Middle frontal gyrus (tissue), 1 donor: ENCODE measurements around the gene TPM4.
"Not testable (repeated sequence)": the region's sequence is repeated elsewhere in the genome, so short reads cannot be mapped to it uniquely, and the experiment has no call there.

Experiments used
- DNase-seq: peaks from one replicate; pipeline ENCODE4 v3.0.0-alpha.2; 2015; ENCODE audit warnings: low spot score; ENCODE audit errors: extremely low spot score

The TPM4 gene

DNA sequence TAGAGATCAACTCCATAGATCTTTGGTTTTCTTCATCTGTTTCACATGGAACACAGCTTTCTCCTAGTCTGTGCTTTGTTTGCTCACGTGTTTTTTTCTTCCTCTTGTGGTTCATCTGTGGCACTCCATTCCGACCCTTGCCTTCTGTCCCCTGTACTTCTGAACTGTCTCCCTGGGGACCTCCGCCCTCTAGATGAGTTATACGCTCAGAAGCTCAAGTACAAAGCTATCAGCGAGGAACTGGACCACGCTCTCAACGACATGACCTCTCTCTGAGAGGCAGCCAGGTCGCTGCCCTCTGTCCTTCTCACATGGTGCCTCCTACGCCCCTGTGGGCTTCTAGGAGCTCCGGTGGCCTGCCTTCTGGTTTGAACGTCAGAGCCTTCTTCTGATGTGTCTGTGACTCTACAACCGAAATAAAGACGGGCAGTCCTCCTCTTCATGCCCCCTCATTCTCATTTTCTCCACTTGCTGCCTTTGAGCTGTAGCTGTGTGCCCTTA is 18.8 kb downstream of the TPM4 start:
- no peak for DNase-seq

DNA sequence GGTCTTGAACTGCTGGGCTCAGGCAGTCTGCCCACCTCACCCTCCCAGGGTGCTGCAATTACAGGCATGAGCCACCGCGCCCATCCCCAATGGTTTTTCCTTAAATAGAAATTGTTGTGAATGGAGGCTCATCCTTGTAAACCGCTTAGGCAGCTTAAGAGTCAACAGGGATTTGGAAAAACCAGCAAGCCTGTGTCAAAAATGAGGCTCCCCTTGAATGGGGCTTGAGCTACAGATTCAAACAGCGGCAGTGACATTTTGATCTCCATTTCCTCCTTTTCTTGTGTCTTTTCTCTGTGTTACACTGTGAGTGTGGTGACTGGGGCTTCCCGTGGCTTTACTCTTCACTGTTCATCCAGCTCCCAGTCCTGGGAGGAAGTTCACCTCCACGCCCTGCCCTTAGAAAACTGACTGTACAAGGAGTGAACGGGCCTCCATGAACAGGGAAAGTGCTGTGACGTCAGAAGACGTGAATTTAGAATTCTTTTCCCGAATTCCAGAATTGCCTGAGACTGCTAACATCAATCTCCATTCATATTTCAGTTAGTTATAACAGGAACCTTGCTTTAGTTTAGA is 20.1 kb downstream of the TPM4 start:
- DNase-seq = no peak

DNA sequence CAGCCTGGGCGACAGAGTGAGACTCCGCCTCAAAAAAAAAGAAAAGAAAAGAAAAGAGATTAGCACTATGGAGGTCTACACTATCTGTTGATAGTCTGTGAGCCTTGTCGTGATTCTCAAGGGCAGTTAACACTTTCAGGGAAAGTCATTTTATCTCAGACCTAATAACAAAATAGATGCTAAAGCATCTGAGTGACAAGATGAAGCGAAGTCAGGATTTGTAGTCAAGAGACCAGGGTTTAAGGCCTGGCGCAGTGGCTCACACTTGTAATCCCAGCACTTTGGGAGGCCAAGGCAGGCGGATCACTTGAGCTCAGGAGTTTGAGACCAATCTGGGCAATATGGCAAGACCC is 22.1 kb downstream of the TPM4 start:
- DNase-seq = no peak

- no peak for DNase-seq
These were observed 22.5 kb downstream of the TPM4 start for GRCh38 chr19:16098821-16099220.

- not testable (repeated sequence) for DNase-seq
These were observed 23.1 kb downstream of the TPM4 start for GRCh38 chr19:16099314-16099965.

GRCh38 chr19:16100524-16100923 is 24.2 kb downstream of the TPM4 start:
- DNase-seq = no peak

GRCh38 chr19:16104722-16105121 is 28.4 kb downstream of the TPM4 start:
- DNase-seq = no peak

DNA sequence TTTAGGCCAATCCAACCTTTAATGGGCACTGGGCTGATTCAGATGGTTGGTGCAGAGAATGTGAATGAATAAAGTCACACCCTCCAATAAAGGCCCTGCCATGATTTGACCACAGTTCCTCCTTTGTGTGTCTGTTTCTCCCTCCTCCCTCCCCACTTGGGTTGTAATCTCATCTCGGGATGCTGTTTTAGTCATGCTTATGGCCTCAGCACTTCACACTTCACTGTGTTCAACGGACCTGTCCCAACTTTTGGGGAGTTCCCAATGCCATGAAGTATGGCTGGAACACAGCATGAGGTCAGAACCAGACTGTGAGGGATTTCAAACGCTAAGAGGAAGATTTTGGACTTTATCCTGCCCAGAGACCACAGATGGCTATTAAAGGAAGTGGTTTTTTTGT is 29.8 kb downstream of the TPM4 start:
- DNase-seq = no peak

- peak; percentile 97 for DNase-seq
These were observed 35.0 kb downstream of the TPM4 start, which contains the start of gene RAB8A for GRCh38 chr19:16111160-16111908. TSS of gene RAB8A (plus strand) at chr19:16111889. CDS start at chr19:16111902, 13 bp downstream.

GRCh38 chr19:16111909-16112752 is 35.8 kb downstream of the TPM4 start:
- DNase-seq = no peak

GRCh38 chr19:16112778-16113177 is 36.5 kb downstream of the TPM4 start:
- DNase-seq = no peak

GRCh38 chr19:16113727-16114126 is 37.4 kb downstream of the TPM4 start:
- DNase-seq = no peak

GRCh38 chr19:16115301-16116039 is 39.2 kb downstream of the TPM4 start:
- no peak for DNase-seq

- no peak for DNase-seq
These were observed 39.8 kb downstream of the TPM4 start for GRCh38 chr19:16116067-16116466.

- DNase-seq = no peak
These were observed 41.3 kb downstream of the TPM4 start for GRCh38 chr19:16117594-16118033.

DNA sequence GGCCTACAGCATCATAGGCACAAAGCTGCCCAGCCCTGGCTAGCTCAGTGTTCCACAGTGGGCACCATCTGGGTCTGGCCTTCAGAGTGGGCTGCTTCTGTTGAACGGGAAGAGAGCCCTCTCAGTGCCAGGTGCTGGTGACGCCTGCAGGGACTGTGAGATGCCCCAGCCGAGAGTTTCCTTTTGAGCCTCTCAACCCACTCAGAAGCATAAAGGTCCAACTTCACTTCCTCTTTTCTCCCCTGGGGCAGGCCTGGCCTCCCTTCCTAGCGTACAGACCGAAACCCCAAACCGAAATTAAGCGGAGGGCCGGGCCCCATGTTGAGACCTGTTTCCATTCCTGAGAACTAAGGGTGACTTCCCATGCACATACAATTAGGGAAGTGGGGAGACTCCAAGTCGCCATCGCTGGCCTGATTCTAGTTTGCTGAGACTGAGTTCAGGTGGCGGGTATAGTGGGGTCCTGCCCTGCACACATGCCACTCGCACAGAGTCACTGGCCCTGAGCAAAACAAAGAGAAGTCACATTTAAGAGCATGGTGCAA is 42.3 kb downstream of the TPM4 start:
- no peak for DNase-seq

DNA sequence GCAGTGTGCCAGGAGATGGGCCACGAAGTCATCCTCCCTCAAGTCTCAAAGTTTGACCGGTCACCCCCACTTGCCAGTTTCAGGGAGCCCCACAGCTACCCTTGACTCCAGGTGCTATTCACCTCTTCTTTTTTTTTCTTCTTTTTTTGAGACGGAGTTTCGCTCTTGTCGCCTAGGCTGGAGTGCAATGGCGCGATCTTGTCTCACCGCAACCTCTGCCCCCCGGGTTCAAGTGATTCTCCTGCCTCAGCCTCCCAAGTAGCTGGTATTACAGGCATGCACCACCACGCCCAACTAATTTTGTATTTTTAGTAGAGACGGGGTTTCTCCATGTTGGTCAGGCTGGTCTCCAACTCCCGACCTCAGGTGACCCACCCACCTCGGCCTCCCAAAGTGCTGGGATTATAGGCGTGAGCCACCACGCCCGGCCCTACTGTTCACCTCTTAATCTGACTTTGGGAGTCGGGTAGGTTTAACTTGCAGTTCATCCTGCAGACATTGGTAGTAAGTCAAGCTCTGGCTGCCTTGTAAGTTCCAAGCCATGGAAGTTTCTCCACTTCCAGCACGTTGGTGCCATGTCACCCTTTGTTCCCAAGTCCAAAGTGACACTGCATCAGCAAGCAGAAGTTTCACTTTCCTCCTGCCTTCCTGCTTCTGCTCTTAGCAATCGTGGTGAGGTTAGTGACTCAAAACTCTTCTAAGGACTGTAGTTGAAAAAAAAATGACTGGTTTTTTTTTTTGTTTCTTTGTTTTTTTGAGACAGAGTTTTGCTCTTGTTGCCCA is 43.0 kb downstream of the TPM4 start:
- not testable (repeated sequence) for DNase-seq

GRCh38 chr19:16121141-16121540 is 44.8 kb downstream of the TPM4 start:
- no peak for DNase-seq

- no peak for DNase-seq
These were observed 45.7 kb downstream of the TPM4 start for GRCh38 chr19:16121967-16122366.

DNA sequence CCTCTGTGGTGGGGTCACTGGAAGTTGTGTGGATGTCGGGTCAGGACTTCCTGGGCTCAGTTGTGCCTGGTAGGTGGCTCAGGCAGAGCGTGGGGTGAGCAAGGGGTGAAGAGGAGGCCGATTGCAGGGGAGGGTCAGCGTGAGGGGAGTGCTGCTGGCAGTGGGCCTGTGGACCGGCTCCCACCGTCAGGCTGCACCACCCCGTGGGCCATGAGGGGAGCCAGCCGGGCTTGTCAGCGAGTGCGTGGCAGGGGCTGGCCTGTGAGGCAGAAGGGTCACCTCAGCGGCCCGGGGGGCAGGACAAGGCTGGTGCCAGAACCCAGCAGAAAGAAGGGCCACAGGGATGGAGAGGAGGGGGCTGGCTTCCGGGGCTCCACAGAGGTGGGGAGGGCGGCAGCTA is 48.7 kb downstream of the TPM4 start:
- DNase-seq = no peak
